HepG2 (cell line): ENCODE data around the gene NET1. TPM values are rescaled to one million over a fixed set of nuclear protein-coding genes. Genes with fewer than 3 reads are reported as not detected.

Experiments used
- GTF2F1 ChIP-seq: fragments of 150-350 bp; IDR thresholded peaks from 2 replicates; pipeline ENCODE4 v1.6.1; 2014; ENCODE audit warnings: low read length
- ISL2 ChIP-seq: sonication (generic); formaldehyde crosslinking; IDR thresholded peaks from 2 replicates; pipeline ENCODE4 v1.5.0; 2020; ENCODE audit warnings: missing genetic modification reagents
- MBD4 ChIP-seq: IDR thresholded peaks from 2 replicates; pipeline ENCODE4 v1.6.1; 2012; ENCODE audit warnings: low read length, inconsistent platforms, borderline replicate concordance
- MIER2 ChIP-seq: IDR thresholded peaks from 2 replicates; pipeline ENCODE4 v1.6.1; 2016; ENCODE audit warnings: missing biosample characterization, missing genetic modification reagents
- SOX6 ChIP-seq, 2 experiments: fragments of 450-650 bp in 1 of 2; sonication (generic) in 1 of 2; formaldehyde crosslinking in 1 of 2; IDR thresholded peaks; 2 replicates each; pipeline versions ENCODE4 v1.4.0 to v1.6.1; 2017 to 2020; ENCODE audit warnings: antibody characterized with exemption in 1 of 2, mild to moderate bottlenecking in 1 of 2, missing genetic modification reagents in 1 of 2
- TBX3 ChIP-seq: fragments of 450-650 bp; IDR thresholded peaks from 2 replicates; pipeline ENCODE4 v1.6.1; 2017; ENCODE audit warnings: antibody characterized with exemption, mild to moderate bottlenecking, inconsistent platforms, borderline replicate concordance
- ZNF564 ChIP-seq: sonication (generic); formaldehyde crosslinking; IDR thresholded peaks from 2 replicates; pipeline ENCODE4 v1.8.1; 2023; ENCODE audit warnings: mild to moderate bottlenecking, missing genetic modification reagents
- polyA plus RNA-seq, 8 experiments: library from polyadenylated mRNA; depleted of rRNA in 3 of 8; stranded (reverse) in 7 of 8; unstranded in 1 of 8; fragments of >200 nt; fragmentation: Illumina TruSeq in 4 of 8; extraction: Trizol in 4 of 8; gene quantifications; 2 replicates each; pipeline versions ENCODE4 v1.2.1 to v1.2.3, GENCODE V29; 2011 to 2016; ENCODE audit warnings: low read depth in 4 of 8, missing spikeins in 1 of 8, mixed read lengths in 1 of 8; ENCODE audit not compliant: insufficient read depth in 1 of 8
- total RNA-seq, 5 experiments: library from RNA; depleted of rRNA; stranded (reverse); fragments of >200 nt; fragmentation: Illumina TruSeq; extraction: Trizol; gene quantifications; 2 replicates each; pipeline ENCODE4 v1.2.3, GENCODE V29; 2016; ENCODE audit warnings: low read depth in 1 of 5
- TF ChIP-seq, protein P1 (sequence below): sonication (generic); formaldehyde crosslinking; IDR thresholded peaks from 2 replicates; pipeline ENCODE4 v1.8.0; 2022; ENCODE audit warnings: mild to moderate bottlenecking, missing genetic modification reagents
- TF ChIP-seq, protein P2 (sequence below): sonication (generic); formaldehyde crosslinking; IDR thresholded peaks from 2 replicates; pipeline ENCODE4 v1.4.0; 2020; ENCODE audit warnings: missing genetic modification reagents, borderline replicate concordance
- TF ChIP-seq, protein P3 (sequence below): sonication (generic); formaldehyde crosslinking; IDR thresholded peaks from 2 replicates; pipeline ENCODE4 v1.5.0; 2020; ENCODE audit warnings: mild to moderate bottlenecking, missing genetic modification reagents, borderline replicate concordance
- TF ChIP-seq, protein P4 (sequence below): sonication (generic); formaldehyde crosslinking; IDR thresholded peaks from 2 replicates; pipeline ENCODE4 v1.4.0; 2020; ENCODE audit warnings: low read depth, missing genetic modification reagents

Gene NET1
- total and polyA plus RNA-seq, 2 of the 13 experiments (the other 11 are each of a cell fraction or from before 2014, with no cell fraction given) = 48.1 to 65.8 TPM

DNA sequence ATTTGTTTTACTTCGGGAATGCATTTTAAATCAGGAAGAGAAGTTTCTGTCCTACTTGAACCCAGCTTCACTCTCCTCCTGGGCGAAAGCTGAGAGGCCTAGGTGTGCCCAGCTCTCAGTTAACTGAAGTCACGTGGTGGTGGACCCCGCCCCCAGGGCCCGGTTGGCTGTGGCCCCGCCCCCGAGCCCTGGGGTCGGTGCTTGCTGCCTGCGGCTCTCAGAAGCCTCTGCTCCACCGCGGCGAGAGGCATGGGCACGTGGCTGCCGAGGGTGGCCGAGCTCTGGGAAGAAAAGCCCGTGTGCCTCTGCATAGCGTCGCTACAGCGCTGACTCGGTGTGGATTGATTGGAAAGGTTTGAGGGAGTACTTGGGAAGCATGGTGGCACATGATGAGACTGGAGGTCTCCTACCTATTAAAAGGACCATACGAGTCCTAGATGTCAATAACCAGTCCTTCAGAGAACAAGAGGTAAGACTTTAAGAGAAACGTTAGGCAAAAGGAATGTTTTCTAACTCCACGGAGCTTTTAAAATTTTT, 34.1 kb downstream of the NET1 start (continued):
- peak; percentile 91 for TF ChIP-seq ZNF564 (CRISPR knock-in tag)
- TF ChIP-seq GTF2F1 = peak; percentile 92
- TF ChIP-seq, protein P1, sequence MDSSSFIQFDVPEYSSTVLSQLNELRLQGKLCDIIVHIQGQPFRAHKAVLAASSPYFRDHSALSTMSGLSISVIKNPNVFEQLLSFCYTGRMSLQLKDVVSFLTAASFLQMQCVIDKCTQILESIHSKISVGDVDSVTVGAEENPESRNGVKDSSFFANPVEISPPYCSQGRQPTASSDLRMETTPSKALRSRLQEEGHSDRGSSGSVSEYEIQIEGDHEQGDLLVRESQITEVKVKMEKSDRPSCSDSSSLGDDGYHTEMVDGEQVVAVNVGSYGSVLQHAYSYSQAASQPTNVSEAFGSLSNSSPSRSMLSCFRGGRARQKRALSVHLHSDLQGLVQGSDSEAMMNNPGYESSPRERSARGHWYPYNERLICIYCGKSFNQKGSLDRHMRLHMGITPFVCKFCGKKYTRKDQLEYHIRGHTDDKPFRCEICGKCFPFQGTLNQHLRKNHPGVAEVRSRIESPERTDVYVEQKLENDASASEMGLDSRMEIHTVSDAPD = peak; percentile 60; the same call in 1 of the 2 replicates
- TF ChIP-seq ISL2 = peak; percentile 67; the same call in 1 of the 2 replicates
- TF ChIP-seq MIER2 (CRISPR knock-in tag) = peak; percentile 78
- no peak for TF ChIP-seq SOX6 (IDR thresholded peaks at IDR 0.05)
- peak; percentile 71 for TF ChIP-seq SOX6 (CRISPR knock-in tag; IDR thresholded peaks at IDR 0.05)
- TF ChIP-seq TBX3 = no peak
- TF ChIP-seq, protein P2, sequence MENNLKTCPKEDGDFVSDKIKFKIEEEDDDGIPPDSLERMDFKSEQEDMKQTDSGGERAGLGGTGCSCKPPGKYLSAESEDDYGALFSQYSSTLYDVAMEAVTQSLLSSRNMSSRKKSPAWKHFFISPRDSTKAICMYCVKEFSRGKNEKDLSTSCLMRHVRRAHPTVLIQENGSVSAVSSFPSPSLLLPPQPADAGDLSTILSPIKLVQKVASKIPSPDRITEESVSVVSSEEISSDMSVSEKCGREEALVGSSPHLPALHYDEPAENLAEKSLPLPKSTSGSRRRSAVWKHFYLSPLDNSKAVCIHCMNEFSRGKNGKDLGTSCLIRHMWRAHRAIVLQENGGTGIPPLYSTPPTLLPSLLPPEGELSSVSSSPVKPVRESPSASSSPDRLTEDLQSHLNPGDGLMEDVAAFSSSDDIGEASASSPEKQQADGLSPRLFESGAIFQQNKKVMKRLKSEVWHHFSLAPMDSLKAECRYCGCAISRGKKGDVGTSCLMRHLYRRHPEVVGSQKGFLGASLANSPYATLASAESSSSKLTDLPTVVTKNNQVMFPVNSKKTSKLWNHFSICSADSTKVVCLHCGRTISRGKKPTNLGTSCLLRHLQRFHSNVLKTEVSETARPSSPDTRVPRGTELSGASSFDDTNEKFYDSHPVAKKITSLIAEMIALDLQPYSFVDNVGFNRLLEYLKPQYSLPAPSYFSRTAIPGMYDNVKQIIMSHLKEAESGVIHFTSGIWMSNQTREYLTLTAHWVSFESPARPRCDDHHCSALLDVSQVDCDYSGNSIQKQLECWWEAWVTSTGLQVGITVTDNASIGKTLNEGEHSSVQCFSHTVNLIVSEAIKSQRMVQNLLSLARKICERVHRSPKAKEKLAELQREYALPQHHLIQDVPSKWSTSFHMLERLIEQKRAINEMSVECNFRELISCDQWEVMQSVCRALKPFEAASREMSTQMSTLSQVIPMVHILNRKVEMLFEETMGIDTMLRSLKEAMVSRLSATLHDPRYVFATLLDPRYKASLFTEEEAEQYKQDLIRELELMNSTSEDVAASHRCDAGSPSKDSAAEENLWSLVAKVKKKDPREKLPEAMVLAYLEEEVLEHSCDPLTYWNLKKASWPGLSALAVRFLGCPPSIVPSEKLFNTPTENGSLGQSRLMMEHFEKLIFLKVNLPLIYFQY = peak; percentile 78
- TF ChIP-seq, protein P3, sequence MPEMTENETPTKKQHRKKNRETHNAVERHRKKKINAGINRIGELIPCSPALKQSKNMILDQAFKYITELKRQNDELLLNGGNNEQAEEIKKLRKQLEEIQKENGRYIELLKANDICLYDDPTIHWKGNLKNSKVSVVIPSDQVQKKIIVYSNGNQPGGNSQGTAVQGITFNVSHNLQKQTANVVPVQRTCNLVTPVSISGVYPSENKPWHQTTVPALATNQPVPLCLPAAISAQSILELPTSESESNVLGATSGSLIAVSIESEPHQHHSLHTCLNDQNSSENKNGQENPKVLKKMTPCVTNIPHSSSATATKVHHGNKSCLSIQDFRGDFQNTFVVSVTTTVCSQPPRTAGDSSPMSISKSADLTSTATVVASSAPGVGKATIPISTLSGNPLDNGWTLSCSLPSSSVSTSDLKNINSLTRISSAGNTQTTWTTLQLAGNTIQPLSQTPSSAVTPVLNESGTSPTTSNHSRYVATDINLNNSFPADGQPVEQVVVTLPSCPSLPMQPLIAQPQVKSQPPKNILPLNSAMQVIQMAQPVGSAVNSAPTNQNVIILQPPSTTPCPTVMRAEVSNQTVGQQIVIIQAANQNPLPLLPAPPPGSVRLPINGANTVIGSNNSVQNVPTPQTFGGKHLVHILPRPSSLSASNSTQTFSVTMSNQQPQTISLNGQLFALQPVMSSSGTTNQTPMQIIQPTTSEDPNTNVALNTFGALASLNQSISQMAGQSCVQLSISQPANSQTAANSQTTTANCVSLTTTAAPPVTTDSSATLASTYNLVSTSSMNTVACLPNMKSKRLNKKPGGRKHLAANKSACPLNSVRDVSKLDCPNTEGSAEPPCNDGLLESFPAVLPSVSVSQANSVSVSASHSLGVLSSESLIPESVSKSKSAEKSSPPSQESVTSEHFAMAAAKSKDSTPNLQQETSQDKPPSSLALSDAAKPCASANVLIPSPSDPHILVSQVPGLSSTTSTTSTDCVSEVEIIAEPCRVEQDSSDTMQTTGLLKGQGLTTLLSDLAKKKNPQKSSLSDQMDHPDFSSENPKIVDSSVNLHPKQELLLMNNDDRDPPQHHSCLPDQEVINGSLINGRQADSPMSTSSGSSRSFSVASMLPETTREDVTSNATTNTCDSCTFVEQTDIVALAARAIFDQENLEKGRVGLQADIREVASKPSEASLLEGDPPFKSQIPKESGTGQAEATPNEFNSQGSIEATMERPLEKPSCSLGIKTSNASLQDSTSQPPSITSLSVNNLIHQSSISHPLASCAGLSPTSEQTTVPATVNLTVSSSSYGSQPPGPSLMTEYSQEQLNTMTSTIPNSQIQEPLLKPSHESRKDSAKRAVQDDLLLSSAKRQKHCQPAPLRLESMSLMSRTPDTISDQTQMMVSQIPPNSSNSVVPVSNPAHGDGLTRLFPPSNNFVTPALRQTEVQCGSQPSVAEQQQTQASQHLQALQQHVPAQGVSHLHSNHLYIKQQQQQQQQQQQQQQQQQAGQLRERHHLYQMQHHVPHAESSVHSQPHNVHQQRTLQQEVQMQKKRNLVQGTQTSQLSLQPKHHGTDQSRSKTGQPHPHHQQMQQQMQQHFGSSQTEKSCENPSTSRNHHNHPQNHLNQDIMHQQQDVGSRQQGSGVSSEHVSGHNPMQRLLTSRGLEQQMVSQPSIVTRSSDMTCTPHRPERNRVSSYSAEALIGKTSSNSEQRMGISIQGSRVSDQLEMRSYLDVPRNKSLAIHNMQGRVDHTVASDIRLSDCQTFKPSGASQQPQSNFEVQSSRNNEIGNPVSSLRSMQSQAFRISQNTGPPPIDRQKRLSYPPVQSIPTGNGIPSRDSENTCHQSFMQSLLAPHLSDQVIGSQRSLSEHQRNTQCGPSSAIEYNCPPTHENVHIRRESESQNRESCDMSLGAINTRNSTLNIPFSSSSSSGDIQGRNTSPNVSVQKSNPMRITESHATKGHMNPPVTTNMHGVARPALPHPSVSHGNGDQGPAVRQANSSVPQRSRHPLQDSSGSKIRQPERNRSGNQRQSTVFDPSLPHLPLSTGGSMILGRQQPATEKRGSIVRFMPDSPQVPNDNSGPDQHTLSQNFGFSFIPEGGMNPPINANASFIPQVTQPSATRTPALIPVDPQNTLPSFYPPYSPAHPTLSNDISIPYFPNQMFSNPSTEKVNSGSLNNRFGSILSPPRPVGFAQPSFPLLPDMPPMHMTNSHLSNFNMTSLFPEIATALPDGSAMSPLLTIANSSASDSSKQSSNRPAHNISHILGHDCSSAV (CRISPR knock-in tag) = no peak
- TF ChIP-seq, protein P4, sequence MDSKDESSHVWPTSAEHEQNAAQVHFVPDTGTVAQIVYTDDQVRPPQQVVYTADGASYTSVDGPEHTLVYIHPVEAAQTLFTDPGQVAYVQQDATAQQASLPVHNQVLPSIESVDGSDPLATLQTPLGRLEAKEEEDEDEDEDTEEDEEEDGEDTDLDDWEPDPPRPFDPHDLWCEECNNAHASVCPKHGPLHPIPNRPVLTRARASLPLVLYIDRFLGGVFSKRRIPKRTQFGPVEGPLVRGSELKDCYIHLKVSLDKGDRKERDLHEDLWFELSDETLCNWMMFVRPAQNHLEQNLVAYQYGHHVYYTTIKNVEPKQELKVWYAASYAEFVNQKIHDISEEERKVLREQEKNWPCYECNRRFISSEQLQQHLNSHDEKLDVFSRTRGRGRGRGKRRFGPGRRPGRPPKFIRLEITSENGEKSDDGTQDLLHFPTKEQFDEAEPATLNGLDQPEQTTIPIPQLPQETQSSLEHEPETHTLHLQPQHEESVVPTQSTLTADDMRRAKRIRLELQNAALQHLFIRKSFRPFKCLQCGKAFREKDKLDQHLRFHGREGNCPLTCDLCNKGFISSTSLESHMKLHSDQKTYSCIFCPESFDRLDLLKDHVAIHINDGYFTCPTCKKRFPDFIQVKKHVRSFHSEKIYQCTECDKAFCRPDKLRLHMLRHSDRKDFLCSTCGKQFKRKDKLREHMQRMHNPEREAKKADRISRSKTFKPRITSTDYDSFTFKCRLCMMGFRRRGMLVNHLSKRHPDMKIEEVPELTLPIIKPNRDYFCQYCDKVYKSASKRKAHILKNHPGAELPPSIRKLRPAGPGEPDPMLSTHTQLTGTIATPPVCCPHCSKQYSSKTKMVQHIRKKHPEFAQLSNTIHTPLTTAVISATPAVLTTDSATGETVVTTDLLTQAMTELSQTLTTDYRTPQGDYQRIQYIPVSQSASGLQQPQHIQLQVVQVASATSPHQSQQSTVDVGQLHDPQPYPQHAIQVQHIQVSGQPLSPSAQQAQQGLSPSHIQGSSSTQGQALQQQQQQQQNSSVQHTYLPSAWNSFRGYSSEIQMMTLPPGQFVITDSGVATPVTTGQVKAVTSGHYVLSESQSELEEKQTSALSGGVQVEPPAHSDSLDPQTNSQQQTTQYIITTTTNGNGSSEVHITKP (CRISPR knock-in tag) = peak; percentile 74; the same call in 1 of the 2 replicates
- TF ChIP-seq MBD4 = no peak
